ENCODE measurements around the gene CABLES2.
A peak's percentile ranks its signal among the peaks of the same experiment; 100 is the strongest.
"Not testable (repeated sequence)": the region's sequence is repeated elsewhere in the genome, so short reads cannot be mapped to it uniquely, and the experiment has no call there.

The CABLES2 gene

DNA sequence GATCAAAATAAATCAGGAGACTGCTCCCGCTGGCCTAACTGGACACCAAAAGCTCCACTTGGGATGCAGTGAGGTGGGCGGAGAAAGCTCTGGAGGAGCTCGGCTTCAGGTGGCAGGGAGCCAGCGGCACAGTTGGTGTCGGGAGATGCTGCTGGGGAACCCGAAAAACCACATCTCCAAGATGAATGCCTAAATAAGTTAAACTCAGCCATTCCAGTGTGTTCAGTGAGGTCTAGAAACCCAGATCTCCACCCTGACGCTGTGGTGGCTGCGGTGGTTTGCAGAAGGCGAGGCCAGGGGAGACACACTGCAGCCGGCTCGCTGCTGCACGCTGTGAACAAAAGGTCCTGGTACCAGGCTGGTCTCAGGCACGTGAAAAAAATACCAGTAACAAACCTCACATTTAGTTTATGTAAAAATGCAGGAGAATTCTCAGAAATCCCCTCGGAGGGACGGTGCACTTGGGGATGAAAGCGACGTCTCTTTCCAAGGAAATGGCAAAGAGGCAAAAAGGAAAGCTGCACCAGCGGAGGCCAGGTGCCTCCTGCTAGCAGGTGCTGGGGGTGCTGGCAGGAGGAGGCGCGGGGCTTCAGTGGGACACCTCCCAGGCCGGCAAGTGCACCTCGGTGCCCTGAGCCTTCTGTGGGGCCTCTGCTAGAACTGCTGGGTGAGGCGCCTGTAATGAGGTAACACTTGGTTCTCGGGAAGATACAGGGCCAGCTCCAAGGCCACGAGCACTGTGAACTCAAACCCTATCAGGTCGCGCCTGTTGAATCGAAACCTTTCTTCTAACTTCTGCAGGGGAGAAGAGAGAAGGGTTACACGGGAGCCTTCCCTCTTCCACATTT lies 16.5 kb downstream of the CABLES2 start:
- no peak for DNase-seq (ENCODE audit: low read depth)

- no peak for DNase-seq (ENCODE audit: low read depth)
These were observed 17.4 kb downstream of the CABLES2 start for GRCh38 chr20:62389601-62390087.

- no peak for DNase-seq (ENCODE audit: low read depth)
These were observed 18.1 kb downstream of the CABLES2 start for GRCh38 chr20:62388839-62389600.

DNA sequence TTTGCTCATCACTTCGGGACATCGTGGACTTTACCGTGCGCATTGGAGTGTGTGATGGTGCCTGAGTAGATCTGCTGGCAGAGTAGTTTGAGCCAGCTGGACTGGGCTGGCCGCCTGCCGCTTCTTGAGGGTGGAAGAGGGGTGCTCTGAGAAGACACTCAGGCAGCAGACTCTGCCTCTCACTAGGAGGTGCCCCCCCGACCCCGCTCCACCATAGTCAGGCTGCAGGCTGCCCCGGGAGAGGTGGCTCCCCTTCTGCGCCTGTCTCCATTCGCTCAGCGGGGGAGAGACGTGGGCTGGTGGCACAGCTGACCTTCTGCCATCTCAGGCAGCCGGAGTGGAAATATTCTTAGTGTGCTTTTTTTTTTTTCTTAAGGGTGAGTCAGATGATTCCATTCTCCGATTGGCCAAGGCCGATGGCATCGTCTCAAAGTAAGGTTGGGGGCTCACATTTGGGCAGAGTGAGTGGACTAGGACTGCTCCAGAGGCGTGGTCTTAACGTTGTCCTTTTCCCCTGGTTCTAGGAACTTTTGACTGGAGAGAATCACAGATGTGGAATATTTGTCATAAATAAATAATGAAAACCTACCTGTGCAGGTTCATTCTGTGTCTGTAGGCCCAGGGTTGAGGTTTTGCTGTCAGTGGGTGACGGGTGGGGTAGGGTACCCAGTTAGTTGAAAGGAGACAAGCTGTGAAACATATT lies 19.0 kb downstream of the CABLES2 start:
- DNase-seq (ENCODE audit: low read depth): no peak

- DNase-seq (ENCODE audit: low read depth): no peak
These were observed 19.7 kb downstream of the CABLES2 start for GRCh38 chr20:62387219-62387913.

GRCh38 chr20:62386383-62387218 lies 20.5 kb downstream of the CABLES2 start, which contains the start of gene RPS21:
TSS of gene RPS21 (plus strand) at chr20:62387103. CDS start at chr20:62387339, 236 bp downstream.
- DNase-seq (ENCODE audit: low read depth): peak; percentile 88

GRCh38 chr20:62382306-62383198 lies 24.5 kb downstream of the CABLES2 start:
- peak; percentile 60 for DNase-seq (ENCODE audit: low read depth)

DNA sequence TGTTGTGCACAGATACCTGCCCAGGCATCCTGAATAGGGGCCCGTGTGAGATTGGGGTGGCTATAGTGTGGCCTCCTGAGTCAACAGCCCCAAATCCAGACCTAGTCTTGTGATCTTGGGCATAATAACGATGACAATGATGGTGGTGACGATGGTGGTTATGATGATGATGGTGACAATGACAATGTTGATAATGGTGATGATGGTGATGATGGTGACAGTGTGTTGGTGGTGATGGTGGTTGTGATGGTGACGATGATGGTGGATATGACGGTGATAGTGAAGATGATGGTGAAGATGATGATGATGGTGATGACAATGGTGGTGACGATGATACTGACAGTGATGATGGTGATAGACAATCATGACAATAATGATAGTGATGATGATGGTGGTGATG lies 25.2 kb downstream of the CABLES2 start:
- DNase-seq (ENCODE audit: low read depth): no peak

DNA sequence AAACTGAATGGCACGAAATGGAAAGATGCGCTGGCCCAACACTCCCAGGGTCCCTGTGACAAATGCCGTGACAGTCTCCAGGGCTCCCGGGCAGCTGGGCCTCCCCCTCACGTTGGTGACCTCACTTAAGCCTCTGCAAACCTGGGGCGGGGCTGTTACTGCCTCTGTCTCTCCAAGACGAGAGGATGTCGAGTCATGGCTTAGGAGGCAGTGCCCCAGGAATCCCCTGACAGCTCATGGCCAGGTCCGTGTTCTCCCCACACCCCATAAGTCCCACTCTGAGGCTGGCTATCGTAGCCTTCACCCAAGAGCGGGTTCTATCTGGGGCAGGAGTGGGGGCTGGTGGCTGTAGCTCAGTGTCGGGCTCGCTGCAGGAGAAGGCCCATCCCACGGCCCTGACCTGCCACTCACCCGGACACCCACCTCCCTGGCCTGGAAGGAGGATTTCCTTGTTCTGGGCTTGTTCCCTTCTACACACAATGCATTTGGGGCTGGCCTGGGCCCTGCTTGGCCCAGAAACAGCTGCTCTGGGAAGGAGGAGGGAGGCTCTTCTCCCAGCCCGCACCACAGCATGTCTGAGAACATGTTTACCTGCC lies 25.8 kb downstream of the CABLES2 start:
- DNase-seq (ENCODE audit: low read depth): no peak

GRCh38 chr20:62378215-62378614 lies 28.9 kb downstream of the CABLES2 start:
- no peak for DNase-seq (ENCODE audit: low read depth)

- no peak for DNase-seq (ENCODE audit: low read depth)
These were observed 29.4 kb downstream of the CABLES2 start for GRCh38 chr20:62377615-62378178.

GRCh38 chr20:62377064-62377461 lies 30.0 kb downstream of the CABLES2 start:
- DNase-seq (ENCODE audit: low read depth): no peak

GRCh38 chr20:62376112-62377063 lies 30.7 kb downstream of the CABLES2 start:
- DNase-seq (ENCODE audit: low read depth): no peak

DNA sequence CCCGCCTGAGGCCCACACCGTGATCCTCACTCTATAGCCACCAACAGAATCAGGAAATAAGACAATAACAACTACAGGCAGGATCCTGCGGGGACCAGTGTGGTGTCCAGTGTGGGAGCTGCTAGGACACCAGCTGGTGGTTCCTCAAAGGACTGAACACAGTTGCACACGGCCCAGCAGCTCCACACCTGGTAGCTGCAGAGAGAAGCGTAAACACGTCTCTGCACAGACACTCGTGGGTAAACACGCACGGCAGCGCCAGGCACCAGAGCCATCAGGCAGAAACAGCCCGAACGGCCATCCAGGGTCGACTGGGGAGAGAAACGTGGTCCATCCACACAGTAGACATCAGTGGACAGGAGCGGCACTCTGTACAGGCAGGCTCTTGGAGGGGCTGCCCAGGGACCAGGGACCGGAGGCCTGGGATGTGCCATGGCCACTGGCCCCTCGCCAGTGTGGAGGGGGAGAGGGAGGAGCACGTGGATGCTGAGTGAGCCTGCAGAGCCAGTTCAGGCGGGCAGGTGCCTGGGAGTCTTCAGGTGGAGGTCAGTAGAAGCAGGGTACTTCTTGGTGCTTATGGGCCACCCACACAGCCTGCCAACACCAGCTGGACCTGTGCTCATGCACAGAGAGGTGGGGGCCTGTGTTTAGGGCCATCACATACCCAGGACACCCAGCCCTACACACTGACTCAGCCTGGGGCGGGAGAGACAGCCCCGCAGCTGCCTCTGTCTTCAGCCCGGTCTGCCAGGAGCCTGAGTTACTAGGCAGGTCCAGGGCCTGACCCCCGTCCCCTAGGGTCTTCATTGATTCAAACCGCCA lies 32.5 kb downstream of the CABLES2 start:
- DNase-seq (ENCODE audit: low read depth): no peak

- not testable (repeated sequence) for DNase-seq (ENCODE audit: low read depth)
These were observed 33.4 kb downstream of the CABLES2 start for GRCh38 chr20:62373631-62374179.
